Measurements from ENCODE around the gene MCAM. TPM values are rescaled to one million over a fixed set of nuclear protein-coding genes. Genes with fewer than 3 reads are reported as not detected.

MCAM gene
- total and polyA plus RNA-seq, 7 donors = 15.4 to 71.1 (median 27.4) TPM

- peak in 2 of 4 donors; percentile 7 to 18 for ATAC-seq
- WGBS, 3 donors = 66 to 78% (median 71%) methylated on average over 22 of the region's 22 CpGs
- Histone ChIP-seq H3K27me3 (ENCODE audit: insufficient read depth in 3 of 3, low read length in 2 of 3) (no peaks in the 10 kb centered on the region), H3K27ac (peak overlapping the region; percentile 80), H3K4me3 (peak overlapping the region; percentile 77), H3K9me3 (no peaks in the 10 kb centered on the region), H3K36me3 (ENCODE audit: insufficient read depth in 1 of 2, low read depth in 1 of 2) (peaks cover 0 to 7% of the 10 kb centered on the region in 2 donors), H3K4me1 (peaks cover 9% of the 10 kb centered on the region)
- TF ChIP-seq, protein P1, sequence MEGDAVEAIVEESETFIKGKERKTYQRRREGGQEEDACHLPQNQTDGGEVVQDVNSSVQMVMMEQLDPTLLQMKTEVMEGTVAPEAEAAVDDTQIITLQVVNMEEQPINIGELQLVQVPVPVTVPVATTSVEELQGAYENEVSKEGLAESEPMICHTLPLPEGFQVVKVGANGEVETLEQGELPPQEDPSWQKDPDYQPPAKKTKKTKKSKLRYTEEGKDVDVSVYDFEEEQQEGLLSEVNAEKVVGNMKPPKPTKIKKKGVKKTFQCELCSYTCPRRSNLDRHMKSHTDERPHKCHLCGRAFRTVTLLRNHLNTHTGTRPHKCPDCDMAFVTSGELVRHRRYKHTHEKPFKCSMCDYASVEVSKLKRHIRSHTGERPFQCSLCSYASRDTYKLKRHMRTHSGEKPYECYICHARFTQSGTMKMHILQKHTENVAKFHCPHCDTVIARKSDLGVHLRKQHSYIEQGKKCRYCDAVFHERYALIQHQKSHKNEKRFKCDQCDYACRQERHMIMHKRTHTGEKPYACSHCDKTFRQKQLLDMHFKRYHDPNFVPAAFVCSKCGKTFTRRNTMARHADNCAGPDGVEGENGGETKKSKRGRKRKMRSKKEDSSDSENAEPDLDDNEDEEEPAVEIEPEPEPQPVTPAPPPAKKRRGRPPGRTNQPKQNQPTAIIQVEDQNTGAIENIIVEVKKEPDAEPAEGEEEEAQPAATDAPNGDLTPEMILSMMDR (IDR thresholded peaks at IDR 0.05) = no peak
- no peak for DNase-seq
- intact Hi-C loops (cut with DNase I) = loop anchor here in 1 of 2 donors (10.0 kb wide), 1 partner anchor 114 kb away; the partner anchor contains the start of gene CBL
These were observed 1.6 kb upstream of the MCAM start for GRCh38 chr11:119318240-119319135.

DNA sequence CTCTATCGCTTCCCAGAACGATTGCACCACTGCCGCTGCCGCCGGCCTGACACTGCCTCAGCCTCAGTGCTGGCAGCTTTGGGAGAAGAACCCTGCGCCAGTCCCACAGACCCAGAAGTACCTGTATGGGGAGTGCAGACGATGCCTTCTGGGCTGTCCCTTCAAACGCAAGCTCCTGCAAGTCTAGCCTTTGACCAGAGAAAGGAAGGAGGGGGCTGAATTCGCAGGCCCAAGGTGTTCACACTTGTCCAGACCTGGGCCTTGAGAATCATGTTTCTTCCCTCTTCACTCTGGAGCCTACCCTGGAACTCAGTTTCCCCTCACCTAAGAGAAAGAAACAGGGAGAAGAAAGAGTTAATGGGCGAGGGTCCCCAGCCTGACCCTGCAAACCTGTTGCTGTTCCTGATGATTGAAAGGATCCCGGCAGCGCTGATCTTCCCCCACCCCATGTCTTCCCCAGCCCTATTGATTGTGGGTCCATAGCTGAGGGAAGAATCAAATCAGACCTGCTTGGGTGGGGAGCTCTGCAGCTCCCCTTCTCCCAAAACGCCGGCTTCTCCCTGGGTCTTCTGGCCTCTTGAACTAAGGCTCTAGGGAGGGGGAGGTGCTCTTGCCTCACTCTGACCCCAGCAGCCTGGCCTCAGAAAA lies 786 bp upstream of the MCAM start:
- peak overlapping the region; percentile 80 for H3K27ac ChIP-seq
- H3K4me1 ChIP-seq = peaks cover 4% of the 10 kb centered on the region
- peaks cover 2 to 13% of the 10 kb centered on the region in 2 donors for H3K36me3 ChIP-seq (ENCODE audit: insufficient read depth in 1 of 2, low read depth in 1 of 2)
- intact Hi-C loops (cut with DNase I) = loop anchor here in 1 of 2 donors (10.0 kb wide), 1 partner anchor 113 kb away; the partner anchor contains the start of gene CBL
- DNase-seq (no peak), ATAC-seq (peak in 1 of 4 donors; percentile 46)
- TF ChIP-seq, protein P1 (IDR thresholded peaks at IDR 0.05) = no peak
- WGBS, 3 donors = 56 to 57% (median 56%) methylated on average over 14 of the region's 14 CpGs
- peak overlapping the region; percentile 77 for H3K4me3 ChIP-seq
- H3K9me3 ChIP-seq = no peaks in the 10 kb centered on the region
- no peaks in the 10 kb centered on the region for H3K27me3 ChIP-seq (ENCODE audit: insufficient read depth in 3 of 3, low read length in 2 of 3)

DNA sequence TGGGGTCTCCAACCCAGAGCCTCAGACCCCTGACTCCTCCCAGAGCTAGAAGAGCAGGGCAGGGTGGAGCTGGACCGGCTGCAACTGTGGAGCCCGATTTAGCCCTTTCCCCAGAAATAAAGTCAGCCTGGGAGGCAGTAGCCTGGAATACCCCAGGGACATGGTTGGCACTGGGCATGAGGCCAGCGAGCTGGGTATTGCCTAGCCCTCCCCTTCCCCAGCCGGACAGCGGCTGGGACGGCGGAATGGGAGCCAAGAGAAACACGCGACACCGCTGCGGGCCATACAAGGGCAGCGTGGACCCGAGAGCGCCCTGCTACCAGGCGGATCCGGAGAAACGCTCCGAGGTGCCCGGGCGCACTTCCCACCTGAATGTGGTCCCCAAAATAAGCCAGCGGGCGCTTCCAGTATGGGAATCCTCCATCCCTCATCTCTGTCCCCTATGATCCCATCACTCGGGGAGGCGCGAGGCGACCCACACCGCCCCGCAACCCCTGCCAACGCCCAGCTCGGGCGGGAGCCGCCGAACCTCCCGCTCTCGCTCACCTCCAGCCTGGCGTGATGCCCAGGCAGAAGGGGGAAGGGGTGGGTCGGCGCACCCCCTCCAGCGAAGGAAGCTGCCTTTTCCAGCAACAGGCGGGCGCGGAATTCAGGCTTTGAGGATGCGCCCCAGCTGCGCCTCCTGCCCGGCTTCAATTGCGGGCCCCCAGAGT lies 758 bp downstream of the MCAM start:
- peaks cover 2 to 27% of the 10 kb centered on the region in 2 donors for H3K36me3 ChIP-seq (ENCODE audit: insufficient read depth in 1 of 2, low read depth in 1 of 2)
- 0 to 1% (median 0%) methylated on average over 35 to 46 of the region's 46 CpGs for WGBS, 3 donors
- intact Hi-C loops (cut with DNase I) = loop anchor here in 1 of 2 donors (10.0 kb wide), 1 partner anchor 111 kb away; the partner anchor contains the start of gene CBL
- DNase-seq = peak; percentile 59 to 76
- ATAC-seq = peak; percentile 13 to 70 (median 56)
- peak overlapping the region; percentile 77 for H3K4me3 ChIP-seq
- no peaks in the 10 kb centered on the region for H3K27me3 ChIP-seq (ENCODE audit: insufficient read depth in 3 of 3, low read length in 2 of 3)
- peak overlapping the region; percentile 80 for H3K27ac ChIP-seq
- TF ChIP-seq, protein P1 (IDR thresholded peaks at IDR 0.05) = no peak
- H3K9me3 ChIP-seq = no peaks in the 10 kb centered on the region
- H3K4me1 ChIP-seq = peaks cover 4% of the 10 kb centered on the region

DNA sequence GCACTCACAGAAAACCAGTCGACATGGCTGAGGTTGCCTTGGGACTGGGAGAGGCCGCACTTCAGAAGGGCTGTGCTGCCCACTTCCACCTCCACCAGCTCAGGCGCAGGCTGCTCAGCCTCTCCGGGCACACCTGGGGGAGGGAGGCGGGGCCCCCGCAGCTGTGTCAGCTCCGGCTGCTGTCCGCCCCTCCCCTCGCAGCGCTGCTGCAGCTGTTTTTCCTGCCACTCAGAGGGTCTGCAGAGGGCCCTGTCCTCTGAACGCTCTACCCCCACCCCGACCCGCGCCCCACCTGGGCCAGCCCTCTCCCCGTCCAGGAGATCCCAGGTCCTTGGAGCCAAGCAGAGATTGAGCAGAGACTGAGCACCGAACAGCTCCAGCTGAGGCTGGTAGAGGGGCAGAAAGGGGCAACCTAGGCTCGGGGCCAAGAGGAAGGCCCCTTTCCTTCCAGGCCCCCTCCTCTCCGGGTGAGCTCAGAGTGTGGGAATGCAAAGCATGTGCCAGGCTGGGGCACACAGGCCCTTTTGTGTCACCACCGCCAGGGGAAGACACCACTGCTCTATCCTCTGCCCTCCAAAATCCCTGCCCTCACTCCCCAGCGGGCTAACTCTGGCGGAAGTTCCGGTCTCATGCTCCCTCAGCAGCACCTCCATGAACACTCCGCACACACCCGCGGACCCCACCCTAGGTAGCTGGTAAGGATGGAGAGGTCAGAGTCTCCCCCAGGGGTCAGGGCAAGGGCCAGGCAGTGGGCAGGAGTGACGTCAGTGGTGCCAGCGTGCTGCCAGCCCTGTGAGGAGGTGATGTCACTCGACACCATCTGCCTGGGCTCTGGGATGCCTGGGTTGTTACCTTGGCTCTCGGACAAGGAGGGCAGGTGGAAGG lies 1.6 kb downstream of the MCAM start:
- Histone ChIP-seq H3K4me3 (peak overlapping the region; percentile 77), H3K9me3 (no peaks in the 10 kb centered on the region), H3K4me1 (peaks cover 4% of the 10 kb centered on the region), H3K36me3 (ENCODE audit: insufficient read depth in 1 of 2, low read depth in 1 of 2) (peaks cover 2 to 34% of the 10 kb centered on the region in 2 donors), H3K27ac (peak overlapping the region; percentile 80), H3K27me3 (ENCODE audit: insufficient read depth in 3 of 3, low read length in 2 of 3) (no peaks in the 10 kb centered on the region)
- TF ChIP-seq, protein P1 (IDR thresholded peaks at IDR 0.05) = no peak
- 20 to 26% (median 20%) methylated on average over 27 to 29 of the region's 29 CpGs for WGBS, 3 donors
- peak in 1 of 2 donors; percentile 35 for DNase-seq
- intact Hi-C loops (cut with DNase I) = loop anchor here in 1 of 2 donors (10.0 kb wide), 1 partner anchor 111 kb away; the partner anchor contains the start of gene CBL
- peak; percentile 33 to 62 (median 50) for ATAC-seq

Data from psoas muscle (tissue), 8 donors.